ENCODE data around the gene SMARCC2. TPM values are rescaled to one million over a fixed set of nuclear protein-coding genes. Genes with fewer than 3 reads are reported as not detected.

SMARCC2 gene
- total RNA-seq, 2 experiments from 2014 or later = 79.3 to 87.9 TPM

DNA sequence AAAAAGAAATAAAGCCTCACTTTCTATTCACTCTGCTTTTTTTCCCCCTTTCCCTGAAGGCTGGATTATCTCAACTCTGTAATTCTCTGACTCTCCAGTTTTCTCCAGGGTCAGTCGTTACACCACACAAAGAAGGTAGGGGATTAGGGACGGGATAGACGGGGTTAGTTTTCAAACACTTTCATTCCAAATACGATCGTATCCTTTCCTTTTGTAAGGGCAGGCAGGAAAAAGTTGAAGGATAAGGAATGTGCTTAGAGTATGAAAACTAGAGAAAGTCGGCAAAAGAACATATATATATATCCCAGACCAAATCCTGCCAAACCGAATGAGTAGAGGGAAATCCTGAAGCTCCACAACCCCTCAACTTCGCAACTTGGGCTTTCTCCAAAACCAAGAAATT, 61.8 kb downstream of the SMARCC2 start:
- no peaks in the 10 kb centered on the region for H3K9me3 Mint-ChIP-seq
- DNase-seq = no peak
- TF ChIP-seq, protein P1, sequence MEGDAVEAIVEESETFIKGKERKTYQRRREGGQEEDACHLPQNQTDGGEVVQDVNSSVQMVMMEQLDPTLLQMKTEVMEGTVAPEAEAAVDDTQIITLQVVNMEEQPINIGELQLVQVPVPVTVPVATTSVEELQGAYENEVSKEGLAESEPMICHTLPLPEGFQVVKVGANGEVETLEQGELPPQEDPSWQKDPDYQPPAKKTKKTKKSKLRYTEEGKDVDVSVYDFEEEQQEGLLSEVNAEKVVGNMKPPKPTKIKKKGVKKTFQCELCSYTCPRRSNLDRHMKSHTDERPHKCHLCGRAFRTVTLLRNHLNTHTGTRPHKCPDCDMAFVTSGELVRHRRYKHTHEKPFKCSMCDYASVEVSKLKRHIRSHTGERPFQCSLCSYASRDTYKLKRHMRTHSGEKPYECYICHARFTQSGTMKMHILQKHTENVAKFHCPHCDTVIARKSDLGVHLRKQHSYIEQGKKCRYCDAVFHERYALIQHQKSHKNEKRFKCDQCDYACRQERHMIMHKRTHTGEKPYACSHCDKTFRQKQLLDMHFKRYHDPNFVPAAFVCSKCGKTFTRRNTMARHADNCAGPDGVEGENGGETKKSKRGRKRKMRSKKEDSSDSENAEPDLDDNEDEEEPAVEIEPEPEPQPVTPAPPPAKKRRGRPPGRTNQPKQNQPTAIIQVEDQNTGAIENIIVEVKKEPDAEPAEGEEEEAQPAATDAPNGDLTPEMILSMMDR (IDR thresholded peaks at IDR 0.05) = no peak
- no peak for ATAC-seq
- H3K27me3 Mint-ChIP-seq = no peaks in the 10 kb centered on the region
- H3K4me3 Mint-ChIP-seq = peak overlapping the region; percentile 84
- peak overlapping the region; percentile 93 for H3K27ac Mint-ChIP-seq
- peaks cover 31% of the 10 kb centered on the region for H3K36me3 Mint-ChIP-seq (ENCODE audit: low read depth)
- peaks cover 51% of the 10 kb centered on the region for H3K4me1 Mint-ChIP-seq (ENCODE audit: low read depth)
- ChIA-PET CTCF (interaction anchor here (1.0 to 9.5 kb wide), 12 partner anchors 9 to 172 kb away, joined by 3 to 110 read pairs (median 6); partner anchors contain the start of genes CS, MYL6B, PA2G4 and RNF41), POLR2A (interaction anchor here (0.8 to 5.7 kb wide), 10 partner anchors 10 to 623 kb away, joined by 3 to 75 read pairs (median 14); partner anchors contain the start of genes MYL6B, PA2G4, RPL41 and SMARCC2)
- intact Hi-C loops (cut with micrococcal nuclease) = loop anchor here (10.0 kb wide), 1 partner anchor 127 kb away; the partner anchor contains the start of gene ANKRD52

DNA sequence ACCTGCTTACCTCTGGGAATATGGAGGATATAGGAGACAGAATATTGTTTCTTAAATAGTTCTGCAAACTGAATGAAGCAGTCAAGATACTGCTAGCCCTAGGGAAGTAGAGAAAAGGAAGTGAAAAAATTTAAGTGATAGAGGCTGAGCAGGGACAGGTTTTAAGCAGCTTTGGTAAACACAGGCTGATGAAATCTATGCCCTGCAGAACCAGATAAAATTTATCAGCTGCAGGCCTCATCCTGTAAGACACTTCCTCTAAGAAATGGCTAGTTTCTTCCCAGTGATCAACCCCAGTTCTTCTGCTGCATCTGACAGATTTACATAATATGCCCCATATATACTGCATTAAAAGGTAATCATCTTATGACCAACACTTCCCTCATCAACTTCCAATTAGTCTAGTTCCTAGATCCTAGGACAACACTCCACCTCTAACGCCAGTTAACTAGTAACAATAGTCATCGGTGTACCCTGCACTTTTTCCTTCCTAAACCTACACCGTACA, 62.5 kb downstream of the SMARCC2 start:
- Mint-ChIP-seq H3K9me3 (no peaks in the 10 kb centered on the region), H3K27me3 (no peaks in the 10 kb centered on the region), H3K36me3 (ENCODE audit: low read depth) (peaks cover 24% of the 10 kb centered on the region), H3K4me3 (peak overlapping the region; percentile 84), H3K27ac (peak overlapping the region; percentile 93), H3K4me1 (ENCODE audit: low read depth) (peaks cover 44% of the 10 kb centered on the region)
- TF ChIP-seq, protein P1 (IDR thresholded peaks at IDR 0.05) = no peak
- POLR2A ChIA-PET = interaction anchor here (0.8 to 5.7 kb wide), 6 partner anchors 9 to 62 kb away, joined by 3 to 75 read pairs (median 9); partner anchors contain the start of genes MYL6B, PA2G4, RPL41 and SMARCC2
- DNase-seq (no peak), ATAC-seq (no peak)
- intact Hi-C loops (cut with micrococcal nuclease) = loop anchor here (10.0 kb wide), 1 partner anchor 128 kb away; the partner anchor contains the start of gene ANKRD52
- CTCF ChIA-PET = interaction anchor here (1.0 to 9.5 kb wide), 18 partner anchors 8 to 233 kb away, joined by 3 to 110 read pairs (median 6); partner anchors contain the start of genes ANKRD52, MYL6B, RNF41 and RPL41

DNA sequence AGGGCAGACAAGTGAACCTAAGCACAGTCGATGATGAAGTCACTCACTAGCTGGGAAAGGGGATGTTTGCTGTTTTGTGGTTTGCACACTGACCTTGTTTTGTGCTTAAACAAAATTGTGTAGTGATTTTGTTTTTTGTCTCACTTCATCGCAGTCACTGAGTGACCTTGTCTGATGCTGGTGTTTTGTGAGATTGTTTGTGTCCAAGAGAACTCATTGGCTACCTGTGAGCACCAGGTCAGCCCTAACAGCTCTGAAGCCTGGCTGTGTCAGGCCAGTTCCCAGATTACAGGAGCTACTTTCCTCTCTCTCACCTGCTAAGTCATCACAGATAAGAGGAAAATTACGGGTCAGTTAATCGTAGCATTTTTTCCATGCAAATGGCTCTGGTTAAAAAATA, 65.2 kb downstream of the SMARCC2 start:
- intact Hi-C loops (cut with micrococcal nuclease) = loop anchor here (10.0 kb wide), 1 partner anchor 131 kb away; the partner anchor contains the start of gene ANKRD52
- peak overlapping the region; percentile 51 for H3K27ac Mint-ChIP-seq
- ChIA-PET POLR2A (interaction anchor here (0.6 to 5.3 kb wide), 8 partner anchors 7 to 65 kb away, joined by 3 to 21 read pairs (median 4); partner anchors contain the start of genes MYL6B, PA2G4 and SMARCC2), CTCF (interaction anchor here (1.0 to 9.5 kb wide), 8 partner anchors 18 to 340 kb away, joined by 3 to 110 read pairs (median 4); partner anchors contain the start of genes ANKRD52, MYL6, MYL6B and SMARCC2)
- H3K9me3 Mint-ChIP-seq = no peaks in the 10 kb centered on the region
- H3K27me3 Mint-ChIP-seq = no peaks in the 10 kb centered on the region
- DNase-seq = no peak
- H3K36me3 Mint-ChIP-seq (ENCODE audit: low read depth) = peaks cover 10% of the 10 kb centered on the region
- TF ChIP-seq, protein P1 (IDR thresholded peaks at IDR 0.05) = no peak
- no peak for ATAC-seq
- peaks cover 35% of the 10 kb centered on the region for H3K4me1 Mint-ChIP-seq (ENCODE audit: low read depth)
- no peak overlapping the region for H3K4me3 Mint-ChIP-seq

- CTCF ChIA-PET = interaction anchor here (2.3 to 9.5 kb wide), 2 partner anchors 67 to 136 kb away, joined by 5 to 110 read pairs; partner anchors contain the start of genes ANKRD52 and SMARCC2
Observed at GRCh38 chr12:56122637-56123036, 66.6 kb downstream of the SMARCC2 start.

More at GRCh38 chr12:56122637-56123036, 66.6 kb downstream of the SMARCC2 start:
- no peak for ATAC-seq
- H3K27ac Mint-ChIP-seq = peak overlapping the region; percentile 4
- no peak for DNase-seq
- H3K4me1 Mint-ChIP-seq (ENCODE audit: low read depth) = peaks cover 38% of the 10 kb centered on the region
- intact Hi-C loops (cut with micrococcal nuclease) = loop anchor here (10.0 kb wide), 1 partner anchor 132 kb away; the partner anchor contains the start of gene ANKRD52
- POLR2A ChIA-PET = interaction anchor here (0.9 kb wide), 1 partner anchor 12 kb away, joined by 3 read pairs; no protein-coding TSS in a partner anchor
- H3K27me3 Mint-ChIP-seq = no peaks in the 10 kb centered on the region
- no peak overlapping the region for H3K4me3 Mint-ChIP-seq
- TF ChIP-seq, protein P1 (IDR thresholded peaks at IDR 0.05) = no peak
- peaks cover 14% of the 10 kb centered on the region for H3K36me3 Mint-ChIP-seq (ENCODE audit: low read depth)
- H3K9me3 Mint-ChIP-seq = no peaks in the 10 kb centered on the region

Measured in activated CD8-positive, alpha-beta T cell treated with anti-CD3 and anti-CD28 coated beads for 36 hours (primary cell).